ENCODE results near the gene RRP1. TPM values are rescaled to one million over a fixed set of nuclear protein-coding genes. Genes with fewer than 3 reads are reported as not detected.

Gene RRP1
- total RNA-seq, 1 donor = 16.8 TPM

DNA sequence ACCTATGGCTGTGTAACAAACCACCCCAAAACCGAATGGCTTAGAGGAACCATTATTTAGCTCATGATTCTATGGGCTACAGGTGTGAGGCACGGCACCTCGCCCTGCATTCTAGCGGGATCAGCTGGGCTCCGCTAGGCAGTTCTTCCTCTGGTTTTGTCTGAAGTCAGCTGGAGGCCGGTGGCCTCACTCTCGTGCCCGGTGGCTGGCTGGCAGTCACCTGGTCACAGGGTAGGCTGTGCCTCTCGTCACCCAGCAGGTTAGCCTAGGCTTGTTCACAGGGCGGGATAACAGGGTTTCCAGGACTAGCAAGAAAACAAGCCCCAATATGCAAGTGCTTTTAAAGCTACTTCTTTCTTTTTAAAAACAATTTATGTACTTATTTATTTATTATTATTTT, 59.4 kb downstream of the RRP1 start:
- DNase-seq (ENCODE audit: low read depth) = no peak
- no peak overlapping the region for H3K4me3 ChIP-seq (ENCODE audit: low read depth, low read length)
- TF ChIP-seq, protein P1, sequence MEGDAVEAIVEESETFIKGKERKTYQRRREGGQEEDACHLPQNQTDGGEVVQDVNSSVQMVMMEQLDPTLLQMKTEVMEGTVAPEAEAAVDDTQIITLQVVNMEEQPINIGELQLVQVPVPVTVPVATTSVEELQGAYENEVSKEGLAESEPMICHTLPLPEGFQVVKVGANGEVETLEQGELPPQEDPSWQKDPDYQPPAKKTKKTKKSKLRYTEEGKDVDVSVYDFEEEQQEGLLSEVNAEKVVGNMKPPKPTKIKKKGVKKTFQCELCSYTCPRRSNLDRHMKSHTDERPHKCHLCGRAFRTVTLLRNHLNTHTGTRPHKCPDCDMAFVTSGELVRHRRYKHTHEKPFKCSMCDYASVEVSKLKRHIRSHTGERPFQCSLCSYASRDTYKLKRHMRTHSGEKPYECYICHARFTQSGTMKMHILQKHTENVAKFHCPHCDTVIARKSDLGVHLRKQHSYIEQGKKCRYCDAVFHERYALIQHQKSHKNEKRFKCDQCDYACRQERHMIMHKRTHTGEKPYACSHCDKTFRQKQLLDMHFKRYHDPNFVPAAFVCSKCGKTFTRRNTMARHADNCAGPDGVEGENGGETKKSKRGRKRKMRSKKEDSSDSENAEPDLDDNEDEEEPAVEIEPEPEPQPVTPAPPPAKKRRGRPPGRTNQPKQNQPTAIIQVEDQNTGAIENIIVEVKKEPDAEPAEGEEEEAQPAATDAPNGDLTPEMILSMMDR (IDR thresholded peaks at IDR 0.05; ENCODE audit: insufficient read depth, low read depth, low read length) = no peak

DNA sequence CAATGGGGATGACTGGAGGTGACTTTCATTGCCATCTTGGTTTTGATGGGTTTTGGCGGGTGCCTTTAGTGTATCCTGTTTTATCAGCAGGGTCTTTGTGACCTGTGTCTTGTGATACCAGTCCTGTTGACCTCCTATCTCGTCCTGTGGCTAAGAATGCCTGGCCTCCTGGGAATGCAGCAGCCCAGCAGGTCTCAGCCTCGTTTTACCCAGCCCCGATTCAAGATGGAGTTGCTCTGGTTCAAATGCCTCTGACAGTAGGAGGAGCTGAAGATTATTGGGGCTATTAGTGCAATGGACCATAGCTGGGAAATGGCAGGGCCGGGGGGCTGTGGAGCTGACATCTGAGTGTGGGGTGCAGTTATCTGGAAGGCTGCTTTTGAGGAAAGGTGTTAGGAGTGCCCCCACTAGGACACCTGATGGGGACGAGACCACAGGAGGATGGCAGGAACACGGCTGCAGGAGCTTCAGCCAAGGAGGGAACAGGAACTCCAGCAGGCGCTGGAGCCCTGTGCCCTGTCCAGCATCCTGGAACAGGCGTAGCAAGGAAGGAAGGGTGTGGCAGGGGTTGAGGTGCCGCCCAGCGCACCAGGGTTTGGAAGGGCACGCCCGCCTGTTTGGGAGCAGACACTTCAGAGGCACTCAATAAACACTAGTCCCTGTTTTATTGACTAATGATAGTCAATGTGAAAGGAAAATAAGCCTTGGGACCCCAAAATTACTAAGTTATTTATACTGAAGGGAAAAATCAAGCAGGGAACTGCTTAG, 60.3 kb downstream of the RRP1 start:
- DNase-seq (ENCODE audit: low read depth) = no peak
- H3K4me3 ChIP-seq (ENCODE audit: low read depth, low read length) = no peak overlapping the region
- TF ChIP-seq, protein P1 (IDR thresholded peaks at IDR 0.05; ENCODE audit: insufficient read depth, low read depth, low read length) = no peak

DNA sequence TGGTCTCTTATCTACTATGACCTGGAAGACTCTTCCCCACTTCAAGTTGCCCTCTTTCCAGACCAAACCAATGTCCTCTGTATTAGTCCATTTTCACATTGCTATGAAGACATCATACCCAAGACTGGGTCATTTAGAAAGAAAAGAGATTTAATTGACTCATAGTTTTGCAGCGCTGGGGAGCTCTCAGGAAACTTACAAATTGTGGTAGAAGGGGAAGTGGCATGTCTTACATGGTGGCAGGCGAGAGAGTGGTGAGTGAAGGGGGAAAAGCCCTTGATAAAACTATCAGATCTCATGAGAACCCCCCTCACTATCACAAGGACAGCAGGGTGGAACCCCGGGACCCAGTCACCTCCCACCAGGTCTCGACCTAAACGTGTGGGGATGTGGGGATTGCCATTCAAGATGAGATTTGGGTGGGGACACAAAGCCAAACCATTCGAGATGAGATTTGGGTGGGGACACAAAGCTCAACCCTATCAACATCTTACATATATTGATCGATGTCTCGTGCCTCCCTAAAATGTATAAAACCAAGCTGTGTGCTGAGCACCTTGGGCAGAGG, 61.4 kb downstream of the RRP1 start:
- no peak overlapping the region for H3K4me3 ChIP-seq (ENCODE audit: low read depth, low read length)
- TF ChIP-seq, protein P1 (IDR thresholded peaks at IDR 0.05; ENCODE audit: insufficient read depth, low read depth, low read length) = no peak
- no peak for DNase-seq (ENCODE audit: low read depth)

DNA sequence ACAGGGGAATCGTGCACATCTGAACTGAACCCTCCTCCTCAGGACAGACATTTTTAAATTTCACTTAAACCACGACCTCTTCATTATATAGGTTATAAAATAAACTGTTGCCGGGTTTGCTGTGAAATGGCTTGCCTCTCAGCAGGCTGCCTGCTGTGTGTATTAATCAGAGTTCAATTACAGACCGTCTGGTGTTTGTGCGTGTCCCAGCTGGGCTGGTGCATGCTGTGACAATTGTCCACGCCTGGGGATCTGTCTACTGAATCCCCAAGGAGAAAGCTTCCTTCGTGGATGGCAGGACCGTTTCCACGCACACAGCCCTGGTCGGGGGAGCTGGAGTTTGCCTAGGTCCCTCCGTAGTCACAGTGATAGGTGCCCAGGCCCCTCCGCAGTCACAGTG, 62.2 kb downstream of the RRP1 start:
- H3K4me3 ChIP-seq (ENCODE audit: low read depth, low read length) = no peak overlapping the region
- no peak for DNase-seq (ENCODE audit: low read depth)
- TF ChIP-seq, protein P1 (IDR thresholded peaks at IDR 0.05; ENCODE audit: insufficient read depth, low read depth, low read length) = no peak

DNA sequence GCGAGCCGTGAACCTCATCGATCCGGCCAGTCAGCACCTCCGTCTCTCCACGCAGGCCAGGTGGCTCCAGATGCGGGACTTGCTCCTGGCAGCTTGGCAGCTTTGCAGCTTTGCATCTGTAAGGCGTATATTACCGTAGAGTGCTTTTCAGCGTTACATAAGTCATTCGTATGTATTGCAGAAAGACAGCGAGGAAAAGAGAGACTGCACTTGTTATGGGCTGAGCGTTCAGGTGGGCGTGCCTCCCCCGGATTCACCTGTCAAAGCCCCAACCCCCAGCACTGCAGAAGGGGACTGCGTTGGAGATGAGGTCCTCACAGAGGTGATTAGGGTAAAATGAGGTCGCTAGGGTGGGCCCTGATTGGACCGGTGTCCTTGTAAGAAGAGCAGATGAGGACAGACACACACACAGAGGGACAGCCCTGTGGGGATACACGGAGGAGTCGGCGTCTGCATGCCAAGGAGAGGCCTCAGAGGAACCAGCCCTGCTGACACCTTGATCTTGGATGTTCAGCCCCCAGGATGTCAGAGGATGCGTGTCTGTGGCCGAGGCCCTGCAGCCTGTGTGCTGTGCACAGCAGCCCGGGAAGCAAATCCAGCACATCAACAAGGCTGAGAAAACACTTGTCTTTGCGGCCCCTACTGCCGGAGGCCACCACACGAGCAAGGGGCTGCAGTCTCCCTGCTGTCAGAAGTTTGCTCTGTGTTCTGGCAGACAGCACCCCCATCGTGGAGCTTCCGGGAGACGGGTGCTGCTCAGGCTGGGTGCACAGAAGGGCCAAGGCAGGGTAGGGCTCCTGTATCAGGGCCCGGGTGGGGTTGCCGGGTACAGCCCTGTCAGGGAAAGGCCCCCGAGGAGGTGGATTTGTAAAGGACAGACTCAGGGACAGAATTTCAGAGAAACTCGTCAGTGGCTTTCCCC, 64.7 kb downstream of the RRP1 start:
- TF ChIP-seq, protein P1 (IDR thresholded peaks at IDR 0.05; ENCODE audit: insufficient read depth, low read depth, low read length) = no peak
- H3K4me3 ChIP-seq (ENCODE audit: low read depth, low read length) = no peak overlapping the region
- no peak for DNase-seq (ENCODE audit: low read depth)

Small RNAs within 50 kb of the gene (small RNA-seq; reads per million reads assigned to genes)
- gene AP001052.1 = not detected

Other genes starting within 250 kb of the RRP1 start
- 2.6 and 3.9 TPM in 2 replicates for gene HSF2BP, start 130.1 kb upstream of the RRP1 start, total RNA-seq
- gene RRP1B, start 130.0 kb upstream of the RRP1 start, total RNA-seq = 26.1 and 36.3 TPM in 2 replicates
- gene PDXK, start 70.4 kb upstream of the RRP1 start, total RNA-seq = 88.1 and 88.3 TPM in 2 replicates
- gene CSTB, start 13.3 kb upstream of the RRP1 start, total RNA-seq = 12.6 and 16.0 TPM in 2 replicates
- 52.2 and 63.5 TPM in 2 replicates for gene AGPAT3, start 75.6 kb downstream of the RRP1 start, total RNA-seq
- gene TRAPPC10, start 222.7 kb downstream of the RRP1 start, total RNA-seq = 27.1 and 28.5 TPM in 2 replicates

All from fibroblast of villous mesenchyme (primary cell).